Measurements from ENCODE around the gene EIF3D. TPM values are rescaled to one million over a fixed set of nuclear protein-coding genes. Genes with fewer than 3 reads are reported as not detected.
A peak's percentile ranks its signal among the peaks of the same experiment; 100 is the strongest.

The EIF3D gene
- total and polyA plus RNA-seq, 2 of the 13 experiments (the other 11 are each of a cell fraction or from before 2014, with no cell fraction given): 118 to 274 TPM

DNA sequence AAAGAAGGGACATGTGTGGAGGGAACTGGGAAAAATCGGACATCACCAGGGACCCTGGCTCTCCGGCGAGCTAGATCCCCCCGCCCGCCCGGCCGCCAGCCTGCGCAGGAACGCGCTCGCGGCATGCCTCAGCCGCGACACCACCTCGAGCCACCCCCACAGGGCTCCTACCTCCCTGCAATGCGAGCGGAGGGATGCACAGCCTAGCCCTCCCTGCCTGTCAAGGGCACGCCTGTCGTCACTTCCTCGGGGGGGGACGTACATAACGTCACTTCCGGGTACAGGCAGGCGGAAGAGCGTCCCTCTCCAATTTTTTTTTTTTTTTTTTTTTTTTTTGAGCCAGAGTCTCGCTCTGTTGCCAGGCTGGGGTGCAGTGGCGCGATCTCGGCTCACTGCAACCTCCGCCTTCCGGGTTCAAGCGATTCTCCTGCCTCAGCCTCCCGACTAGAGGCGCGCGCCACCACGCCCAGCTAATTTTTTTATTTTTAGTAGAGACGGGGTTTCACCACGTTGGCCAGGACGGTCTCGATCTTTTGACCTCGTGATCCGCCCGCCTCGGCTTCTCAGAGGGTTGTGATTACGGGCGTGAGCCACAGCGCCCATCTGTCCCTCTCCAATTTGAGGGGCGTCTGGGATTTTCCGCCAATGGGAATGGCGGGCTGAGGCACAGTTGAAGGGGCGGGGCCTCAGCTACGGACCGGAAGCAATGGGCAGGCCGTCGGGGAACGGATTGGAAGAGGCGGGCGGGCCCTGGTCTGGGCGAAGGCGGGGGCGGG lies 47.4 kb downstream of the EIF3D start, which contains the start of gene TXN2 (continued):
- TF ChIP-seq ZMAT3 (CRISPR knock-in tag; conservative IDR thresholded peaks at IDR 0.05): no peak
- TF ChIP-seq, protein P1, sequence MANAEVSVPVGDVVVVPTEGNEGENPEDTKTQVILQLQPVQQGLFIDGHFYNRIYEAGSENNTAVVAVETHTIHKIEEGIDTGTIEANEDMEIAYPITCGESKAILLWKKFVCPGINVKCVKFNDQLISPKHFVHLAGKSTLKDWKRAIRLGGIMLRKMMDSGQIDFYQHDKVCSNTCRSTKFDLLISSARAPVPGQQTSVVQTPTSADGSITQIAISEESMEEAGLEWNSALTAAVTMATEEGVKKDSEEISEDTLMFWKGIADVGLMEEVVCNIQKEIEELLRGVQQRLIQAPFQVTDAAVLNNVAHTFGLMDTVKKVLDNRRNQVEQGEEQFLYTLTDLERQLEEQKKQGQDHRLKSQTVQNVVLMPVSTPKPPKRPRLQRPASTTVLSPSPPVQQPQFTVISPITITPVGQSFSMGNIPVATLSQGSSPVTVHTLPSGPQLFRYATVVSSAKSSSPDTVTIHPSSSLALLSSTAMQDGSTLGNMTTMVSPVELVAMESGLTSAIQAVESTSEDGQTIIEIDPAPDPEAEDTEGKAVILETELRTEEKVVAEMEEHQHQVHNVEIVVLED (CRISPR knock-in tag; IDR thresholded peaks at IDR 0.05; ENCODE audit: borderline replicate concordance): peak; percentile 92
- TF ChIP-seq DMAP1 (CRISPR knock-in tag; IDR thresholded peaks at IDR 0.05): peak; percentile 65; the same call in 1 of the 2 replicates
- TF ChIP-seq, protein P2, sequence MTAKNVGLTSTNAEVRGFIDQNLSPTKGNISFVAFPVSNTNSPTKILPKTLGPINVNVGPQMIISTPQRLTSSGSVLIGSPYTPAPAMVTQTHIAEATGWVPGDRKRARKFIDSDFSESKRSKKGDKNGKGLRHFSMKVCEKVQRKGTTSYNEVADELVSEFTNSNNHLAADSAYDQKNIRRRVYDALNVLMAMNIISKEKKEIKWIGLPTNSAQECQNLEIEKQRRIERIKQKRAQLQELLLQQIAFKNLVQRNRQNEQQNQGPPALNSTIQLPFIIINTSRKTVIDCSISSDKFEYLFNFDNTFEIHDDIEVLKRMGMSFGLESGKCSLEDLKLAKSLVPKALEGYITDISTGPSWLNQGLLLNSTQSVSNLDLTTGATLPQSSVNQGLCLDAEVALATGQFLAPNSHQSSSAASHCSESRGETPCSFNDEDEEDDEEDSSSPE (CRISPR knock-in tag; IDR thresholded peaks at IDR 0.05): no peak
- peak; percentile 97 for TF ChIP-seq CREB1 (IDR thresholded peaks at IDR 0.05)
- TF ChIP-seq CREB1 (CRISPR knock-in tag; IDR thresholded peaks at IDR 0.05): peak; percentile 98
- TF ChIP-seq RAD51 (IDR thresholded peaks at IDR 0.05; ENCODE audit: borderline replicate concordance): no peak
- TF ChIP-seq, protein P3, sequence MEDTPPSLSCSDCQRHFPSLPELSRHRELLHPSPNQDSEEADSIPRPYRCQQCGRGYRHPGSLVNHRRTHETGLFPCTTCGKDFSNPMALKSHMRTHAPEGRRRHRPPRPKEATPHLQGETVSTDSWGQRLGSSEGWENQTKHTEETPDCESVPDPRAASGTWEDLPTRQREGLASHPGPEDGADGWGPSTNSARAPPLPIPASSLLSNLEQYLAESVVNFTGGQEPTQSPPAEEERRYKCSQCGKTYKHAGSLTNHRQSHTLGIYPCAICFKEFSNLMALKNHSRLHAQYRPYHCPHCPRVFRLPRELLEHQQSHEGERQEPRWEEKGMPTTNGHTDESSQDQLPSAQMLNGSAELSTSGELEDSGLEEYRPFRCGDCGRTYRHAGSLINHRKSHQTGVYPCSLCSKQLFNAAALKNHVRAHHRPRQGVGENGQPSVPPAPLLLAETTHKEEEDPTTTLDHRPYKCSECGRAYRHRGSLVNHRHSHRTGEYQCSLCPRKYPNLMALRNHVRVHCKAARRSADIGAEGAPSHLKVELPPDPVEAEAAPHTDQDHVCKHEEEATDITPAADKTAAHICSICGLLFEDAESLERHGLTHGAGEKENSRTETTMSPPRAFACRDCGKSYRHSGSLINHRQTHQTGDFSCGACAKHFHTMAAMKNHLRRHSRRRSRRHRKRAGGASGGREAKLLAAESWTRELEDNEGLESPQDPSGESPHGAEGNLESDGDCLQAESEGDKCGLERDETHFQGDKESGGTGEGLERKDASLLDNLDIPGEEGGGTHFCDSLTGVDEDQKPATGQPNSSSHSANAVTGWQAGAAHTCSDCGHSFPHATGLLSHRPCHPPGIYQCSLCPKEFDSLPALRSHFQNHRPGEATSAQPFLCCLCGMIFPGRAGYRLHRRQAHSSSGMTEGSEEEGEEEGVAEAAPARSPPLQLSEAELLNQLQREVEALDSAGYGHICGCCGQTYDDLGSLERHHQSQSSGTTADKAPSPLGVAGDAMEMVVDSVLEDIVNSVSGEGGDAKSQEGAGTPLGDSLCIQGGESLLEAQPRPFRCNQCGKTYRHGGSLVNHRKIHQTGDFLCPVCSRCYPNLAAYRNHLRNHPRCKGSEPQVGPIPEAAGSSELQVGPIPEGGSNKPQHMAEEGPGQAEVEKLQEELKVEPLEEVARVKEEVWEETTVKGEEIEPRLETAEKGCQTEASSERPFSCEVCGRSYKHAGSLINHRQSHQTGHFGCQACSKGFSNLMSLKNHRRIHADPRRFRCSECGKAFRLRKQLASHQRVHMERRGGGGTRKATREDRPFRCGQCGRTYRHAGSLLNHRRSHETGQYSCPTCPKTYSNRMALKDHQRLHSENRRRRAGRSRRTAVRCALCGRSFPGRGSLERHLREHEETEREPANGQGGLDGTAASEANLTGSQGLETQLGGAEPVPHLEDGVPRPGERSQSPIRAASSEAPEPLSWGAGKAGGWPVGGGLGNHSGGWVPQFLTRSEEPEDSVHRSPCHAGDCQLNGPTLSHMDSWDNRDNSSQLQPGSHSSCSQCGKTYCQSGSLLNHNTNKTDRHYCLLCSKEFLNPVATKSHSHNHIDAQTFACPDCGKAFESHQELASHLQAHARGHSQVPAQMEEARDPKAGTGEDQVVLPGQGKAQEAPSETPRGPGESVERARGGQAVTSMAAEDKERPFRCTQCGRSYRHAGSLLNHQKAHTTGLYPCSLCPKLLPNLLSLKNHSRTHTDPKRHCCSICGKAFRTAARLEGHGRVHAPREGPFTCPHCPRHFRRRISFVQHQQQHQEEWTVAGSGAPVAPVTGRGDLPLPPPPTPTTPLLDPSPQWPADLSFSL (CRISPR knock-in tag; IDR thresholded peaks at IDR 0.05): no peak
- no peak for TF ChIP-seq ZFP82 (CRISPR knock-in tag; IDR thresholded peaks at IDR 0.05; ENCODE audit: borderline replicate concordance)
- TF ChIP-seq ZBTB34 (CRISPR knock-in tag; IDR thresholded peaks at IDR 0.05): peak; percentile 39; the same call in 1 of the 2 replicates
- TF ChIP-seq, protein P4, sequence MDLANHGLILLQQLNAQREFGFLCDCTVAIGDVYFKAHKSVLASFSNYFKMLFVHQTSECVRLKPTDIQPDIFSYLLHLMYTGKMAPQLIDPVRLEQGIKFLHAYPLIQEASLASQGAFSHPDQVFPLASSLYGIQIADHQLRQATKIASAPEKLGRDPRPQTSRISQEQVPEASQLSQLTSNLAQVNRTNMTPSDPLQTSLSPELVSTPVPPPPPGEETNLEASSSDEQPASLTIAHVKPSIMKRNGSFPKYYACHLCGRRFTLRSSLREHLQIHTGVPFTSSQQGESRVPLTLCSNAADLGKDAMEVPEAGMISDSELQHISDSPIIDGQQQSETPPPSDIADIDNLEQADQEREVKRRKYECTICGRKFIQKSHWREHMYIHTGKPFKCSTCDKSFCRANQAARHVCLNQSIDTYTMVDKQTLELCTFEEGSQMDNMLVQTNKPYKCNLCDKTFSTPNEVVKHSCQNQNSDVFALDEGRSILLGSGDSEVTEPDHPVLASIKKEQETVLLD (CRISPR knock-in tag; IDR thresholded peaks at IDR 0.05; ENCODE audit: low read depth): peak; percentile 61; the same call in 1 of the 2 replicates
- 0 out of 2 replicates have a peak, but pooled peaks have one; percentile 61 for TF ChIP-seq ZNF780A (CRISPR knock-in tag; IDR thresholded peaks at IDR 0.05)
- TF ChIP-seq BRD4 (CRISPR knock-in tag; IDR thresholded peaks at IDR 0.05): 0 out of 2 replicates have a peak, but pooled peaks have one; percentile 61
- TF ChIP-seq ZSCAN22 (CRISPR knock-in tag; IDR thresholded peaks at IDR 0.05): no peak
- peak; percentile 79 for TF ChIP-seq ZSCAN25 (CRISPR knock-in tag; IDR thresholded peaks at IDR 0.05)
- no peak for TF ChIP-seq KLF13 (CRISPR knock-in tag; IDR thresholded peaks at IDR 0.05)
- TF ChIP-seq KDM3A (CRISPR knock-in tag; IDR thresholded peaks at IDR 0.05; ENCODE audit: low read depth): 0 out of 2 replicates have a peak, but pooled peaks have one; percentile 63
